ENCODE measurements around the gene CCDC88B.

DNA sequence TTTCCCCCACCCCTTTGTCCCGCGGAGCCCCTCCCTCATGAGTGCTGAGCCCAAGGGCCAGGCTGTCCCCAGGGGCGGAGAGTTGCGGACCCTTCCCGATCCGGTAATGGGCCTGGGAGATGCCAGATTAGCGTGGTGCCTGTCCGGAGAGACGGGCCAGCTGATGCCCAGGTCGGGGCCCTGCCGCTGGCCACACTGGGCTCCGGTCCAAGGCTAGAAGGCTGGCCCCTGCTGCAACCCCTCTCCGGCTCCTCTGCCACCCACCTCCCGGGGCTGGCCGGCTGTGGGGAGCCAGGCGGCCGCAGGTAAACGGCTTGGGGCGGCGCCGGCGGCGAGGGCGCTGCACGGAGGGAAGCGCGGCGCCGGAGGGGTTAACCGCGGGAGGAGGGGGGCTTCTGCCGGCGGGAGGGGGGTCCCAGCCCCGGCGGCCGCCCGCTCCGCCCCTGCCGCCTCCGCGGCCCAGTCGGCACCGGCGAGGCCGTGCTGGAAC is 48.7 kb upstream of the CCDC88B start, which contains the start of gene KCNK4:
- TF ChIP-seq, protein P1, sequence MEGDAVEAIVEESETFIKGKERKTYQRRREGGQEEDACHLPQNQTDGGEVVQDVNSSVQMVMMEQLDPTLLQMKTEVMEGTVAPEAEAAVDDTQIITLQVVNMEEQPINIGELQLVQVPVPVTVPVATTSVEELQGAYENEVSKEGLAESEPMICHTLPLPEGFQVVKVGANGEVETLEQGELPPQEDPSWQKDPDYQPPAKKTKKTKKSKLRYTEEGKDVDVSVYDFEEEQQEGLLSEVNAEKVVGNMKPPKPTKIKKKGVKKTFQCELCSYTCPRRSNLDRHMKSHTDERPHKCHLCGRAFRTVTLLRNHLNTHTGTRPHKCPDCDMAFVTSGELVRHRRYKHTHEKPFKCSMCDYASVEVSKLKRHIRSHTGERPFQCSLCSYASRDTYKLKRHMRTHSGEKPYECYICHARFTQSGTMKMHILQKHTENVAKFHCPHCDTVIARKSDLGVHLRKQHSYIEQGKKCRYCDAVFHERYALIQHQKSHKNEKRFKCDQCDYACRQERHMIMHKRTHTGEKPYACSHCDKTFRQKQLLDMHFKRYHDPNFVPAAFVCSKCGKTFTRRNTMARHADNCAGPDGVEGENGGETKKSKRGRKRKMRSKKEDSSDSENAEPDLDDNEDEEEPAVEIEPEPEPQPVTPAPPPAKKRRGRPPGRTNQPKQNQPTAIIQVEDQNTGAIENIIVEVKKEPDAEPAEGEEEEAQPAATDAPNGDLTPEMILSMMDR (IDR thresholded peaks at IDR 0.05; ENCODE audit: insufficient read depth, low read length, poor library complexity, severe bottlenecking) = no peak
- no peak for TF ChIP-seq EZH2phosphoT487 (conservative IDR thresholded peaks at IDR 0.05; ENCODE audit: low read length)

Measured in SU-DHL-6 (cell line).